ENCODE results near the gene TXNDC8.

Gene TXNDC8

GRCh38 chr9:110255463-110256379, 81.9 kb downstream of the TXNDC8 start:
- in situ Hi-C loops (cut with MboI; ENCODE audit: low pct_unique_long_range_greater_than_20kb, low sequenced_read_pairs) = no loop called here
- DNase-seq = peak; percentile 59

- in situ Hi-C loops (cut with MboI; ENCODE audit: low pct_unique_long_range_greater_than_20kb, low sequenced_read_pairs) = no loop called here
- DNase-seq = no peak
These were observed 82.6 kb downstream of the TXNDC8 start for GRCh38 chr9:110255034-110255462.

- in situ Hi-C loops (cut with MboI; ENCODE audit: low pct_unique_long_range_greater_than_20kb, low sequenced_read_pairs) = no loop called here
- no peak for DNase-seq
These were observed 83.2 kb downstream of the TXNDC8 start for GRCh38 chr9:110254500-110254899.
